Right lobe of liver (tissue), 4 donors: ENCODE data around the gene ST3GAL5.
"Not testable (repeated sequence)": the region's sequence is repeated elsewhere in the genome, so short reads cannot be mapped to it uniquely, and the experiment has no call there.

Experiments used
- POLR2A ChIP-seq: fragments of 450-650 bp; IDR thresholded peaks from one replicate; pipeline ENCODE4 v1.6.1; 2017; ENCODE audit warnings: antibody characterized with exemption, mild to moderate bottlenecking
- TF ChIP-seq, protein P1 (sequence below), 4 donors: fragments of 200-600 bp in 3 of 4; fragments of 450-650 bp in 1 of 4; IDR thresholded peaks; one replicate each; pipeline versions ENCODE4 v1.5.1 to v1.8.0; 2016 to 2022; ENCODE audit warnings: antibody characterized with exemption in 4 of 4, mild to moderate bottlenecking in 2 of 4
- donor health status: DM: no; HTN: no; CAD: no.
- donor health status: DM: no; HTN: no; CAD: no.
- donor health status: DM: no; HTN: yes; CAD: no.

DNA sequence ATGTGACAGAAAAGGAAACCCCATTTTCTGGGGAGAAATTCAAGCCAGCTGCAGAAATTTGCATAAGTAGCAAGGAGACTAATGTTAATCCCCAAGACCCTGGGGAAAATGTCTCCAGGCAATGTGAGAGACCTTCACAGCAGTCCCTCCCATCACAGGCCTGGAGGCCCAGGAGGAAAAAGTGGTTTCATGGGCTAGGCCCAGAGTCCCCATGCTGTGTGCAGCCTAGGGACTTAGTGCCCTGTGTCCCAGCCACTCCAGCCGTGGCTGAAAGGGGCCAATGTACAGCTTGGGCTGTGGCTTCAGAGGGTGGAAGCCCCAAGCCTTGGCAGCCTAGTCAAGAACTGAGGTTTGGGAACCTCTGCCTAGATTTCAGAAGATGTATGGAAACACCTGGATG, 7.0 kb downstream of the ST3GAL5 start:
- TF ChIP-seq, protein P1, sequence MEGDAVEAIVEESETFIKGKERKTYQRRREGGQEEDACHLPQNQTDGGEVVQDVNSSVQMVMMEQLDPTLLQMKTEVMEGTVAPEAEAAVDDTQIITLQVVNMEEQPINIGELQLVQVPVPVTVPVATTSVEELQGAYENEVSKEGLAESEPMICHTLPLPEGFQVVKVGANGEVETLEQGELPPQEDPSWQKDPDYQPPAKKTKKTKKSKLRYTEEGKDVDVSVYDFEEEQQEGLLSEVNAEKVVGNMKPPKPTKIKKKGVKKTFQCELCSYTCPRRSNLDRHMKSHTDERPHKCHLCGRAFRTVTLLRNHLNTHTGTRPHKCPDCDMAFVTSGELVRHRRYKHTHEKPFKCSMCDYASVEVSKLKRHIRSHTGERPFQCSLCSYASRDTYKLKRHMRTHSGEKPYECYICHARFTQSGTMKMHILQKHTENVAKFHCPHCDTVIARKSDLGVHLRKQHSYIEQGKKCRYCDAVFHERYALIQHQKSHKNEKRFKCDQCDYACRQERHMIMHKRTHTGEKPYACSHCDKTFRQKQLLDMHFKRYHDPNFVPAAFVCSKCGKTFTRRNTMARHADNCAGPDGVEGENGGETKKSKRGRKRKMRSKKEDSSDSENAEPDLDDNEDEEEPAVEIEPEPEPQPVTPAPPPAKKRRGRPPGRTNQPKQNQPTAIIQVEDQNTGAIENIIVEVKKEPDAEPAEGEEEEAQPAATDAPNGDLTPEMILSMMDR (IDR thresholded peaks at IDR 0.05), result not testable (repeated sequence)
- not testable (repeated sequence) for TF ChIP-seq POLR2A
